ENCODE results near the gene SMAP2.
"Not testable (repeated sequence)": the region's sequence is repeated elsewhere in the genome, so short reads cannot be mapped to it uniquely, and the experiment has no call there.

Gene SMAP2

GRCh38 chr1:40373323-40374283 lies at the start of gene SMAP2:
Gene SMAP2, plus strand, starts transcription at chr1:40373727. Its CDS starts 394 bp downstream, at chr1:40374121.
- peak; percentile 86 for DNase-seq

- not testable (repeated sequence) for DNase-seq
Measured at GRCh38 chr1:40331403-40331802, 42.1 kb upstream of the SMAP2 start.

- no peak for DNase-seq
Measured at GRCh38 chr1:40332695-40333094, 40.8 kb upstream of the SMAP2 start.

GRCh38 chr1:40337443-40337842 lies 36.1 kb upstream of the SMAP2 start:
- DNase-seq, result no peak

GRCh38 chr1:40338745-40339419 lies 34.6 kb upstream of the SMAP2 start:
- DNase-seq, result peak; percentile 51

GRCh38 chr1:40339420-40340323 lies 33.9 kb upstream of the SMAP2 start:
- no peak for DNase-seq

GRCh38 chr1:40341491-40342380 lies 31.8 kb upstream of the SMAP2 start:
- no peak for DNase-seq

GRCh38 chr1:40342381-40342717 lies 31.2 kb upstream of the SMAP2 start:
- DNase-seq, result not testable (repeated sequence)

- DNase-seq, result no peak
Measured at GRCh38 chr1:40344597-40344996, 28.9 kb upstream of the SMAP2 start.

GRCh38 chr1:40350391-40350790 lies 23.1 kb upstream of the SMAP2 start:
- no peak for DNase-seq

- DNase-seq, result no peak
Measured at GRCh38 chr1:40351124-40351523, 22.4 kb upstream of the SMAP2 start.

GRCh38 chr1:40352126-40352525 lies 21.4 kb upstream of the SMAP2 start:
- DNase-seq, result no peak

GRCh38 chr1:40353082-40353481 lies 20.4 kb upstream of the SMAP2 start:
- no peak for DNase-seq

GRCh38 chr1:40357625-40358024 lies 15.9 kb upstream of the SMAP2 start:
- DNase-seq, result no peak

GRCh38 chr1:40360631-40361030 lies 12.9 kb upstream of the SMAP2 start:
- DNase-seq, result no peak

- DNase-seq, result no peak
Measured at GRCh38 chr1:40361201-40361600, 12.3 kb upstream of the SMAP2 start.

- no peak for DNase-seq
Measured at GRCh38 chr1:40361637-40362036, 11.9 kb upstream of the SMAP2 start.

- DNase-seq, result no peak
Measured at GRCh38 chr1:40362199-40362598, 11.3 kb upstream of the SMAP2 start.

GRCh38 chr1:40362699-40363098 lies 10.8 kb upstream of the SMAP2 start:
- DNase-seq, result no peak

- DNase-seq, result no peak
Measured at GRCh38 chr1:40363721-40364120, 9.8 kb upstream of the SMAP2 start.

GRCh38 chr1:40371707-40372258 lies 1.7 kb upstream of the SMAP2 start:
- no peak for DNase-seq

All from GOT3 (cell line).